BJ (cell line): ENCODE data around the gene LDLRAD3. TPM values are rescaled to one million over a fixed set of nuclear protein-coding genes. Genes with fewer than 3 reads are reported as not detected.

Source experiments
- CTCF ChIA-PET: fragments of 350-600 bp; formaldehyde crosslinking; extraction: SDS; loops from one replicate; lab custom pipeline; 2021; ENCODE audit warnings: antibody characterized with exemption, inconsistent platforms; lab: Yijun Ruan, JAX
- POLR2A ChIA-PET: fragments of 300-600 bp; sonication (Branson Sonifier 250); formaldehyde crosslinking; extraction: SDS; loops from one replicate; lab custom pipeline; 2021; ENCODE audit warnings: antibody characterized with exemption; lab: Charles Lee
- DNase-seq: peaks from one replicate; pipeline ENCODE4 v3.0.0-alpha.2; 2011; ENCODE audit warnings: low read depth
- H3K27me3 ChIP-seq: 2 replicates; pipeline ENCODE4 v1.6.0; 2011; ENCODE audit warnings: low read length; ENCODE audit not compliant: control insufficient read depth, insufficient read depth
- H3K36me3 ChIP-seq: 2 replicates; pipeline ENCODE4 v1.5.1; 2011; ENCODE audit warnings: low read length; ENCODE audit not compliant: control insufficient read depth, insufficient read depth
- H3K4me3 ChIP-seq: 2 replicates; pipeline ENCODE4 v1.5.1; 2011; ENCODE audit warnings: low read depth, mild to moderate bottlenecking, control low read depth, low read length
- CTCF ChIP-seq: IDR thresholded peaks from 2 replicates; pipeline ENCODE4 v1.5.1; 2011; ENCODE audit warnings: low read depth, mild to moderate bottlenecking, control low read depth, inconsistent platforms, low read length, moderate library complexity; ENCODE audit not compliant: insufficient read depth
- polyA plus RNA-seq: library from polyadenylated mRNA; depleted of rRNA; stranded (reverse); fragments of >200 nt; gene quantifications from 2 replicates; pipeline ENCODE4 v1.2.3, GENCODE V29; 2011

Gene LDLRAD3
- polyA plus RNA-seq, 1 experiment, result 3.5 TPM

GRCh38 chr11:36088266-36088972 lies 144.6 kb downstream of the LDLRAD3 start:
- Histone ChIP-seq H3K27me3 (no peaks in the 10 kb centered on the region), H3K4me3 (no peak overlapping the region), H3K36me3 (no peaks in the 10 kb centered on the region)
- CTCF ChIA-PET, result interaction anchor here (0.6 to 1.3 kb wide), 4 partner anchors 19 to 45 kb away, joined by 3 to 5 read pairs (median 3); no protein-coding TSS in a partner anchor
- POLR2A ChIA-PET, result no interaction called here
- TF ChIP-seq CTCF, result no peak
- peak; percentile 13 for DNase-seq

- ChIA-PET CTCF (interaction anchor here (0.7 kb wide), 2 partner anchors 42 to 69 kb away, joined by 3 to 4 read pairs; no protein-coding TSS in a partner anchor), POLR2A (no interaction called here)
- Histone ChIP-seq H3K36me3 (no peaks in the 10 kb centered on the region), H3K27me3 (no peaks in the 10 kb centered on the region), H3K4me3 (no peak overlapping the region)
- TF ChIP-seq CTCF, result no peak
- no peak for DNase-seq
Observed at GRCh38 chr11:36089920-36090319, 146.1 kb downstream of the LDLRAD3 start.

GRCh38 chr11:36090356-36091109 lies 146.7 kb downstream of the LDLRAD3 start:
- DNase-seq, result no peak
- POLR2A ChIA-PET, result no interaction called here
- H3K27me3 ChIP-seq, result no peaks in the 10 kb centered on the region
- CTCF ChIA-PET, result interaction anchor here (0.7 kb wide), 1 partner anchor 41 kb away, joined by 4 read pairs; no protein-coding TSS in a partner anchor
- no peak overlapping the region for H3K4me3 ChIP-seq
- no peak for TF ChIP-seq CTCF
- no peaks in the 10 kb centered on the region for H3K36me3 ChIP-seq

- ChIA-PET POLR2A (no interaction called here), CTCF (interaction anchor here (1.6 to 1.7 kb wide), 2 partner anchors 10 to 16 kb away, joined by 4 read pairs; no protein-coding TSS in a partner anchor)
- H3K36me3 ChIP-seq, result no peaks in the 10 kb centered on the region
- no peak overlapping the region for H3K4me3 ChIP-seq
- no peak for DNase-seq
- no peak for TF ChIP-seq CTCF
- H3K27me3 ChIP-seq, result no peaks in the 10 kb centered on the region
Observed at GRCh38 chr11:36091256-36091811, 147.5 kb downstream of the LDLRAD3 start.
